ENCODE results near the gene TNFRSF8.

DNA sequence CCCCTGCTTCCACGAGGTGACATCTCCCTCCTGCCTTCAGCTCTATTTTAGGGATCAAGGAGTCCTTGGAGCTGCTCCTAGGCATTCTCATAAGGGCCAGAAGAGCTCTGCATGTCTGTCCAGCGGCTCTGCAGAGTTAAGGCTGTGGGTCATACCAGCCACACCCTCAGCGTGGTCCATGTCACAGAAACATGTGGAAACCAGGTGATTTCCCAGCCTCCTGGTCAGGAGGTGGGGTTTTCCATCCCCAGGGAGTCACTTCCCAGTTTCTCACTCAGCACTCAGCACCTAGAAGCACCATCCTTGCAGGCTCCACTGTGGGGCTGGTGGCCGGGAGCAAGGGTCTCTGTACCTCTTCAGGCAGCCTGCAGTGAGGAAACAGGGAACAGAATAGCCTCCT lies 102.2 kb downstream of the TNFRSF8 start:
- TF ChIP-seq, protein P1, sequence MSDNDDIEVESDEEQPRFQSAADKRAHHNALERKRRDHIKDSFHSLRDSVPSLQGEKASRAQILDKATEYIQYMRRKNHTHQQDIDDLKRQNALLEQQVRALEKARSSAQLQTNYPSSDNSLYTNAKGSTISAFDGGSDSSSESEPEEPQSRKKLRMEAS (IDR thresholded peaks at IDR 0.05) = no peak
- TF ChIP-seq MYC (IDR thresholded peaks at IDR 0.05; ENCODE audit: borderline replicate concordance, low read length) (no peak), ZNF302 (CRISPR knock-in tag; IDR thresholded peaks at IDR 0.05) (no peak), PHF8 (IDR thresholded peaks at IDR 0.05; ENCODE audit: borderline replicate concordance, low read depth) (no peak), SREBF2 (IDR thresholded peaks at IDR 0.05) (no peak), FOSL2 (IDR thresholded peaks at IDR 0.05) (no peak), FOSL2 (CRISPR knock-in tag; IDR thresholded peaks at IDR 0.05) (no peak), POLR2A (IDR thresholded peaks at IDR 0.05; ENCODE audit: low read length) (no peak), ESRRA (IDR thresholded peaks at IDR 0.05; ENCODE audit: borderline replicate concordance, low read length) (no peak), JUNB (IDR thresholded peaks at IDR 0.05) (no peak)
- TF ChIP-seq, protein P2, sequence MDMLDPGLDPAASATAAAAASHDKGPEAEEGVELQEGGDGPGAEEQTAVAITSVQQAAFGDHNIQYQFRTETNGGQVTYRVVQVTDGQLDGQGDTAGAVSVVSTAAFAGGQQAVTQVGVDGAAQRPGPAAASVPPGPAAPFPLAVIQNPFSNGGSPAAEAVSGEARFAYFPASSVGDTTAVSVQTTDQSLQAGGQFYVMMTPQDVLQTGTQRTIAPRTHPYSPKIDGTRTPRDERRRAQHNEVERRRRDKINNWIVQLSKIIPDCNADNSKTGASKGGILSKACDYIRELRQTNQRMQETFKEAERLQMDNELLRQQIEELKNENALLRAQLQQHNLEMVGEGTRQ (IDR thresholded peaks at IDR 0.05) = no peak
- TF ChIP-seq, protein P3, sequence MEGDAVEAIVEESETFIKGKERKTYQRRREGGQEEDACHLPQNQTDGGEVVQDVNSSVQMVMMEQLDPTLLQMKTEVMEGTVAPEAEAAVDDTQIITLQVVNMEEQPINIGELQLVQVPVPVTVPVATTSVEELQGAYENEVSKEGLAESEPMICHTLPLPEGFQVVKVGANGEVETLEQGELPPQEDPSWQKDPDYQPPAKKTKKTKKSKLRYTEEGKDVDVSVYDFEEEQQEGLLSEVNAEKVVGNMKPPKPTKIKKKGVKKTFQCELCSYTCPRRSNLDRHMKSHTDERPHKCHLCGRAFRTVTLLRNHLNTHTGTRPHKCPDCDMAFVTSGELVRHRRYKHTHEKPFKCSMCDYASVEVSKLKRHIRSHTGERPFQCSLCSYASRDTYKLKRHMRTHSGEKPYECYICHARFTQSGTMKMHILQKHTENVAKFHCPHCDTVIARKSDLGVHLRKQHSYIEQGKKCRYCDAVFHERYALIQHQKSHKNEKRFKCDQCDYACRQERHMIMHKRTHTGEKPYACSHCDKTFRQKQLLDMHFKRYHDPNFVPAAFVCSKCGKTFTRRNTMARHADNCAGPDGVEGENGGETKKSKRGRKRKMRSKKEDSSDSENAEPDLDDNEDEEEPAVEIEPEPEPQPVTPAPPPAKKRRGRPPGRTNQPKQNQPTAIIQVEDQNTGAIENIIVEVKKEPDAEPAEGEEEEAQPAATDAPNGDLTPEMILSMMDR (IDR thresholded peaks at IDR 0.05) = no peak

Data from A549 (cell line).